C4-2B (cell line): ENCODE results near the gene GKN2.

Experiments
- H3K27ac ChIP-seq: fragments of 450-650 bp; 2 replicates; pipeline ENCODE4 v1.5.1; 2017
- ZFX ChIP-seq: fragments of 450-650 bp; IDR thresholded peaks from 2 replicates; pipeline ENCODE4 v1.6.1; 2017
- TF ChIP-seq, protein P1 (sequence below): fragments of 450-650 bp; conservative IDR thresholded peaks from 2 replicates; pipeline ENCODE4 v1.5.1; 2017; ENCODE audit warnings: mild to moderate bottlenecking

The GKN2 gene

DNA sequence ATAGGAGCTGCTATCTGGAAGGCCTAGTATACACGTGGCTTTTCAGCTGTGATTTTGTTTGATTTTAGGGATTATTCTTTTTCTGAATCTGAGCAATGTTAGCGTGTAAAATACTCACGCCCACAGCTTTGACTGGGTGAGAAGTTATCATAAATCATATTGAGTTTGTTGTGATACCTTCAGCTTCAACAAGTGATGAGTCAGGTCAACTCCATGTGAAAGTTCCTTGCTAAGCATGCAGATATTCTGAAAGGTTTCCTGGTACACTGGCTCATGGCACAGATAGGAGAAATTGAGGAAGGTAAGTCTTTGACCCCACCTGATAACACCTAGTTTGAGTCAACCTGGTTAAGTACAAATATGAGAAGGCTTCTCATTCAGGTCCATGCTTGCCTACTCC is 21.6 kb upstream of the GKN2 start, which contains the start of gene GKN1:
Gene GKN1 (plus strand): TSS at position 386 of the 400 bp plus-strand sequence. CDS start 42 bp downstream, outside the sequence.
- no peak within 1 kb of the TSS for H3K27ac ChIP-seq

DNA sequence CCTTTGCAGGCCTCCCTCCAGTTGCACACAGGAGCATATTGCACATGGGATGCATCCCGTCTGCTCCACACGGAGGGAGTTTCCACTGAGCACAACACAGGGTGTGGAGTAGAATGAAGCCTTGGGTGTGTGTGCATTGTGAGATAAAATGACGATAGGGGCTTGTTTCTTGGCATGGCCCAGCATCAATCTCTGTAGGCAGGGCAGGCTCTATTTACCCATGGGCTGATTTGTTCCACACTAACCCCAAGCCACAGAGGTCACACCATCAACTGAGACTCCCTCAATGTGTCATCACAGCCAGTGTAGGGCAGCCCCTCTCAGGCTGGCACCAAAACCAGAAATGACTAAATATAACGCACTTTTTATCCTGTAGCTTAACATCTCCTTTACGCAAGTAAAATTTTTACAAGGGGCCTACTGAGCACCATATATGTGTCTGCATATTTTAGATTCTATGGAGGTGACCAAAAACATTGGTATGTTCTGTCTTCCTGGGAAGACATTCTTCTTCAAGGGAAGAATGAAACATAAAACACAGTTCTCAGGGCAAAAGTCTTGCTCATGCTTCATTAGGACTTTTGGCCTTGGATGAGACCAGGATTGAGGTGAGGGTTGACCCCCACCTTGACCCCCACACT is 19.0 kb upstream of the GKN2 start:
- TF ChIP-seq, protein P1, sequence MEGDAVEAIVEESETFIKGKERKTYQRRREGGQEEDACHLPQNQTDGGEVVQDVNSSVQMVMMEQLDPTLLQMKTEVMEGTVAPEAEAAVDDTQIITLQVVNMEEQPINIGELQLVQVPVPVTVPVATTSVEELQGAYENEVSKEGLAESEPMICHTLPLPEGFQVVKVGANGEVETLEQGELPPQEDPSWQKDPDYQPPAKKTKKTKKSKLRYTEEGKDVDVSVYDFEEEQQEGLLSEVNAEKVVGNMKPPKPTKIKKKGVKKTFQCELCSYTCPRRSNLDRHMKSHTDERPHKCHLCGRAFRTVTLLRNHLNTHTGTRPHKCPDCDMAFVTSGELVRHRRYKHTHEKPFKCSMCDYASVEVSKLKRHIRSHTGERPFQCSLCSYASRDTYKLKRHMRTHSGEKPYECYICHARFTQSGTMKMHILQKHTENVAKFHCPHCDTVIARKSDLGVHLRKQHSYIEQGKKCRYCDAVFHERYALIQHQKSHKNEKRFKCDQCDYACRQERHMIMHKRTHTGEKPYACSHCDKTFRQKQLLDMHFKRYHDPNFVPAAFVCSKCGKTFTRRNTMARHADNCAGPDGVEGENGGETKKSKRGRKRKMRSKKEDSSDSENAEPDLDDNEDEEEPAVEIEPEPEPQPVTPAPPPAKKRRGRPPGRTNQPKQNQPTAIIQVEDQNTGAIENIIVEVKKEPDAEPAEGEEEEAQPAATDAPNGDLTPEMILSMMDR, result no peak
- no peak for TF ChIP-seq ZFX
- H3K27ac ChIP-seq, result no peak overlapping the region

More for the DNA sequence above, 21.6 kb upstream of the GKN2 start, which contains the start of gene GKN1:
- TF ChIP-seq, protein P1, result no peak
- TF ChIP-seq ZFX, result no peak

- TF ChIP-seq, protein P1, result no peak
- no peak for TF ChIP-seq ZFX
- H3K27ac ChIP-seq, result no peak overlapping the region
Measured at GRCh38 chr2:68970566-68971265, 18.0 kb upstream of the GKN2 start.

- TF ChIP-seq ZFX, result no peak
- TF ChIP-seq, protein P1, result no peak
- no peak overlapping the region for H3K27ac ChIP-seq
Measured at GRCh38 chr2:68969736-68970490, 17.2 kb upstream of the GKN2 start.

DNA sequence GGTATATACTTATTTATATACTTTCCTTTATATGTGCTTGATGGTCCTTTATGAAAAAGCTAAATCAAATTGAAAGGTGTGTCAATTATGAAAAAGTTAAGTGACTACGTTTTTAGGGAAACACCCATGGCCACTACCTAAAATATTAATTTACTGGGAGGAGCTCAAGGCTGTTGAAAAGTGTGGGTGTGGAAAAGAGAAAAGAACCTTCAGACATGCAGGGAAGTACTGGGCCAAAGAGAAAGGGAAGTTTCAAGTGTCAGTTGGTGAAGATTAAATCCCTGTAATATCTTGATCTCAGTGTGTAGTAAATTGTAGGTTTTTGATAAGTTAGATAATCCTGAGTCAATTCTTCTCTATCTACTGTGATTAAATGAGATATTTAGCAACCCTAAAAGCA is 15.5 kb upstream of the GKN2 start:
- no peak overlapping the region for H3K27ac ChIP-seq
- TF ChIP-seq, protein P1, result no peak
- TF ChIP-seq ZFX, result no peak

DNA sequence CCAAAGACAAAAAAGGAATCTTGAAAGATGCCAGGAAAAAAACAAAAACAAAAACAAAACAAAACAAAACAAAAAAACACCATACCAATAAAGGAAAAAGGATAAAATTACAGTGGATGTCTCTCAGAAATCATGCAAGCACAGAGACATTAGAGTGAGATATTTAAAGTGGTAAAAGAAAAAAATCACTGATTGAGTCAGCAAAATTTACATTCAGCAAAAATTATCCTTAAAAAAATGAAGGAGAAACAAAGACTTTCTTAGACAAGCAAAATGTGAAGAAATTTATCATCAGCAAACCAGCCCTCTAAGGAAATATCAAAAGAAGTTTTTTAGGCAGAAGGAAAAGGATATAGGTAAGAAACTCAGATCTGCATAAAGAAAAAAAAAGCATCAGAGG is 11.6 kb upstream of the GKN2 start:
- TF ChIP-seq, protein P1, result no peak
- TF ChIP-seq ZFX, result no peak
- no peak overlapping the region for H3K27ac ChIP-seq

DNA sequence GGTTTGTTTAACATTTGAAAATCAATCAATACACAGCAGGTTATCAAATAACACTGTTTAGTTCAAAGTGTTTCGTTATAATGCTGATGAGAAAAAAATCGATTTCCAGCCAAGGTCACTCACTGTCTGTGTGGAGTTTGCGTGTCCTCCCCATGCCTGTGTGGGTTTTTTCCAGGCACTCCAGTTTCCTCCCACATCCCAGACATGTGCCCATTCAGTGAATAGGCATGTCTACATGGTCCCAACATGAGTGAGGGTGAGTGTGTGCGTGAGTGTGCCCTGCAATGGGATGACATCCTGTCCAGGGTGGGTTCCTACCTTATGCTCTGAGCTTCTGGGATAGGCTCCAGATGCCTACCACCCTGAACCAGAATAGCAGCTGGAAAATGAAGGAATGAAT is 8.7 kb upstream of the GKN2 start:
- no peak overlapping the region for H3K27ac ChIP-seq
- no peak for TF ChIP-seq ZFX
- TF ChIP-seq, protein P1, result no peak
